GM21367 (cell line): ENCODE data around the gene CD4.
A peak's percentile ranks its signal among the peaks of the same experiment; 100 is the strongest.

ENCODE experiments used
- ATAC-seq: cut with Tn5 transposase; IDR thresholded peaks from one replicate; pipeline ENCODE4 v1.9.1; 2021; ENCODE audit not compliant: unreplicated experiment

Gene CD4

DNA sequence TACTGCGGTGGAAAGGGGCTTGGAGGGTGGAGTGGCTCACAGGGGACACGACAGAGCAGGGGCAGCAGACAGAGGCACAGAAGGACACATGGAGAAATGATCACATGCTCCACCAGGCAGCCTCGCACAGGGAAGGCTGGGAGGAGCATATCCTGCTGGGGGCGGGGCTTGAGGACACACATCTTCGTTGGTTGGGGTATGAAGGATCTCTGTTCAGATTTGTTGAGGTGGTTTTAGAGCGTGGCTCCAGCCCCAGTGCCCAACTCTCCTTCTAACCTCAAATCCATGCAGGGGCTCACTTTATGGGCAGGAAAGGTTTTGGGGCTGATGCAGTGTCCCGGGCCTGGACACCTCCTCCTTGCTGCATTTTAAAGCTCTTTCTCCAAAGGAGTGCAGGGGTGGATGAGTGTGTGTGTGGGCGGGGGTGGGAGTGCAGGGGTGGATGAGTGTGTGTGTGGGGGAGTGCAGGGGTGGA is 38.1 kb downstream of the CD4 start:
- no peak for ATAC-seq

DNA sequence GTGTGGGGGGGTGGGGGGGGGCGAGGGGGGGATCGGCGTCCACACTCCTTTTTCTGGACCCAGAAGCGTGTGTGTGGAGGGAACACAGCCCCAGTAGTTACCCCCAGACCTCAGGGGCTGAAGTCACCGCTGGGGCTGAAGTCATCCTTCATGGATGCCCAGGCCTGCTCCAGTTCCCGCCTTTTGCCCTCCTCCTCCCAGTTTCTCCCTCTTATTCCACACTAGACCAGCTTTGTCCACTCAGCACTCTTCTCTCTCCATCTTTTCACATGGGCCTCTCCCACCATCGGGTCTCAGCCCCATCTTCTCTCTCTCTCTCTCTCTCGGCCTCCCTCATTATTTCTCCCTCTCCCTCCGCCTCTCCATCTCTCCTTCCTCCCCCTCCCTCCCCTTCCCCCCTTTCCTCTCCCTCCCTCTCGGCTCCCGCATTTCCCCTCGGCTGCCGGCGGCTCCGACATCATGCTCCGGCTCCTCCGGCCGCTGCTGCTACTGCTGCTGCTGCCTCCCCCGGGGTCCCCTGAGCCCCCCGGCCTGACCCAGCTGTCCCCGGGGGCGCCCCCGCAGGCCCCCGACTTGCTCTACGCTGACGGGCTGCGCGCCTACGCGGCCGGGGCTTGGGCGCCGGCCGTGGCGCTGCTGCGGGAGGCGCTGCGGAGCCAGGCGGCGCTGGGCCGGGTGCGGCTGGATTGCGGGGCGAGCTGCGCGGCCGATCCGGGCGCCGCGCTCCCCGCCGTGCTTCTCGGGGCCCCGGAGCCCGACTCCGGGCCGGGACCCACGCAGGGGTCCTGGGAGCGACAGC is 38.9 kb downstream of the CD4 start, which contains the start of gene P3H3:
P3H3 (plus strand) TSS at position 426 of the 799 bp plus-strand sequence; CDS start at position 460, 34 bp downstream.
- ATAC-seq = no peak

- ATAC-seq = no peak
Measured at GRCh38 chr12:6828781-6829535, 39.6 kb downstream of the CD4 start.

- ATAC-seq = no peak
Measured at GRCh38 chr12:6829536-6830220, 40.4 kb downstream of the CD4 start.

- ATAC-seq = no peak
Measured at GRCh38 chr12:6830286-6830890, 41.1 kb downstream of the CD4 start.

- no peak for ATAC-seq
Measured at GRCh38 chr12:6830999-6831398, 41.7 kb downstream of the CD4 start.

DNA sequence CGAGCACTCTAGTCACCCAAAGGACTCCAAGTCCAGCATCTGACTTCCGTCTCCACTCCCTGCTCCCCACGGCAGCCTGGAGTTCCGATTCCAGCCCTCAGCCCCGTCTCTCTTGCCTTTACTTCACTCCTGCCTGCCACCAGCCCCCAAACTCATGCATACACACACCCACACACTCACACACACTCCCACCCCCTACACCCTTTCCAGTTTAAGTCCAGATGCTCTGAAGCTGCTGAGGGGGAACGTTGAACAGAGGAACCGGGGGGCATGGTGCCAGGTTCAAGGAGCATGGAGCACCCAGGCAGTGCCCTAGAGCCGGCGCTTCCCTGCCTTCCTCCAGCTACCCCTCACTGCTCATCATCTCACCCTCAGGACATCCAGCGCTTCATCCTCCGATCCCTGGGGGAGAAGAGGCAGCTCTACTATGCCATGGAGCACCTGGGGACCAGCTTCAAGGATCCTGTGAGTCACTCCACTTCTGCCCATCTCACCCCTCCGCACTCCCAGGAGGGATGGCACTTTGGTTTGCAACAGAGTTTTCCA is 42.2 kb downstream of the CD4 start:
- no peak for ATAC-seq

DNA sequence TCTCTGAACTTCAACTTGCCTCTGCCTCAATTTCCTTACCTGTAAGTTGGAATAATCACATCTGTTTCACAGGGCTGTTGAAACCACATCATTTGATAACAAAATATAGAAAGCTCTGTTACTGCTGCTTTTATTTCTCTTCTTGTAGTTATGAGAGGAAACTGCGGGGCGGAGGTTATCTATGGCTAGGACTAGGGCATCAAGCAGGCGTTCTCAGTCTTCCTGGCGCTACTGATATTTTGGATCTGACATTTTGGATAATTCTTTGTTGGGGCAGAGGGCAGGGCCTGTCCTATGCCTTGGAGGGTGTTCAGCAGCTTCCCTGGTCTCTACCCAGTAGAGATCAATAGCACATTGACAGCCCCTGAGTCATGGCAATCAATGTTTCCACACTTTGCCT is 42.8 kb downstream of the CD4 start:
- ATAC-seq = no peak

DNA sequence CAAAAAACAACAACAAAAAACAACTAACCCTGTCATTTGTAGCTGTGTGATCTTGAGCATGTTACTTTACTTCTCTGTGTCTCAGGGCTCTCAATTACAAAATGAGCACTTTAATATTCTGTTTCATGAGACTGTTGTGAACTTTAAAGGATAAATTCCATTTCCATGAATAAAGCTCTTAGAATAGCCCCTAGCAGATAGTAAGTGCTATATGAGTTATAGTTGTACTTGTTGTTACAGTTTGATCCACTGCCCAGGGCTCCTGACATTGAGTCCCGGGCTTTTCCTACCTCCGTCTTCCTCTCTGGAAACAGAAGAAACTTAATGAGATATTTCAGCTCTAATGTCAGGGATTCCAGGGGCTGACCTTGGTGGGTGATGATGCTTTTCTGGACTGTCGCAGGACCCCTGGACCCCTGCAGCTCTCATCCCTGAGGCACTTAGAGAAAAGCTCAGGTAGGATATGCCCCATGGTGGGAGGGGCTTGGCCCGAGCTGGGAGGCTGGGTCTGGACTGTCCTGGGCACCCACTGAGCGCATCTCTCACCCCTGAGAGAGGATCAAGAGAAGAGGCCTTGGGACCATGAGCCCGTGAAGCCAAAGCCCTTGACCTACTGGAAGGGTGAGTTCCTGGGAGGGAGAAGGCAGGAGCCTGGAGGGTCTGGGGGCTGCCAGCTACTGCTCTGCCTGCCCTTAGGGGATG is 44.0 kb downstream of the CD4 start:
- no peak for ATAC-seq

- ATAC-seq = no peak
Measured at GRCh38 chr12:6834254-6834653, 44.9 kb downstream of the CD4 start.

GRCh38 chr12:6834873-6835272 is 45.5 kb downstream of the CD4 start:
- ATAC-seq = no peak

GRCh38 chr12:6836851-6837250 is 47.5 kb downstream of the CD4 start:
- ATAC-seq = no peak

GRCh38 chr12:6837370-6838060 is 48.2 kb downstream of the CD4 start:
- ATAC-seq = no peak

GRCh38 chr12:6838854-6839253 is 49.5 kb downstream of the CD4 start:
- no peak for ATAC-seq

- peak; percentile 52 for ATAC-seq
Measured at GRCh38 chr12:6839482-6840201, 50.3 kb downstream of the CD4 start.

- ATAC-seq = no peak
Measured at GRCh38 chr12:6840330-6840729, 51.0 kb downstream of the CD4 start.

DNA sequence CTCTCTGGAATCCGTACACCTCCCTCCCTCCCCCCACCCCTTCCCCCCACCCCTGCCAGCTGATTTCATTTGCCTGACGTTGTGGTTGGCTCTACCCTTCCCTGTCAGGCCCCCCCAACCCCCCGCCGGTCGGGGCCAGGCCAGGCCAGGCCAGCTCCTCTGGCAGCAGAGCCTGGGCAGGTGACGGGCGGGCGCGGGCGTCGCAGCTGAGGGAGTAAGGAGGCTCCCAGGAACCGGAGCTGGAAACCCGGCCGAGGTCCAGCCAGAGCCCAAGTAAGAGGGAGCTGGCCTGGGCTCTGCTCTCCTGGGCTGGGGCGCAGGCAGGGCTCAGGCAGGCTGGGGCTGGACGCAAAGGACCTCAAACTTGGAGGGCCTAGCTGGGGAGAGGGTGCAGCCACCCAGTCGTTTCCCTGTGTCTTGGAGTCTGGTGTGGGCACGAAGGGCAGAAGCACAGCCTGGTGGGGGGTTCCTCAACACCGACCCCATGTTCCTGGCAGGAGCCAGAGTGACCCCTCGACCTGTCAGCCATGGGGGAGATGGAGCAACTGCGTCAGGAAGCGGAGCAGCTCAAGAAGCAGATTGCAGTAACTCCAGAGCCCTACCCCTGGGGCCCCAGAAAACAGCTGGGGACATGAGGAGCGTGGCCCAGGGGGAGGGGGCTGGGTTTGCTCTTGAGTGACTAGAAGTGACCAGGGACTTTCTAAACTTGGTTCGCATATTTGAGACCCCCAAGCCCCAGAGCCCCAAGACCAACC is 51.6 kb downstream of the CD4 start, which contains the start of gene GNB3:
GNB3 (plus strand) TSS at position 165 of the 755 bp plus-strand sequence; CDS start at position 528, 363 bp downstream.
- ATAC-seq = no peak

DNA sequence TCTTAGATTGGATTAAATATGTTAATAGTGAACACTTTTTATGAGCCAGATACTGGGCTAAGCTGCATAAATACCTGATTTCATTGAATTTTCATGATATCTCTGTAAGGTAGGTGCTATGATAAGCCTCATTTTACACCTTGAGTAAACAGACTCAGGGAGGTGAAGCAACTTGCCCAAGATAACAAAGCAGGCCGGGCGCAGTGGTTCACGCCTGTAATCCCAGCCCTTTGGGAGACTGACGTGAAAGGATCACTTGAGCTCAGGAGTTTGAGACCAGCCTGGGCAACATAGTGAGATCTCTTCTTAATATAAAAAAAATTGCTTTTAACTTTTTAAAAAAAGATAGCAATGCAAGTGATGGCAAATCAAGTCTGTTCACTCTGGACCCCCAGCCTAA is 52.7 kb downstream of the CD4 start:
- no peak for ATAC-seq
